ENCODE results near the gene YBX3.

YBX3 gene

DNA sequence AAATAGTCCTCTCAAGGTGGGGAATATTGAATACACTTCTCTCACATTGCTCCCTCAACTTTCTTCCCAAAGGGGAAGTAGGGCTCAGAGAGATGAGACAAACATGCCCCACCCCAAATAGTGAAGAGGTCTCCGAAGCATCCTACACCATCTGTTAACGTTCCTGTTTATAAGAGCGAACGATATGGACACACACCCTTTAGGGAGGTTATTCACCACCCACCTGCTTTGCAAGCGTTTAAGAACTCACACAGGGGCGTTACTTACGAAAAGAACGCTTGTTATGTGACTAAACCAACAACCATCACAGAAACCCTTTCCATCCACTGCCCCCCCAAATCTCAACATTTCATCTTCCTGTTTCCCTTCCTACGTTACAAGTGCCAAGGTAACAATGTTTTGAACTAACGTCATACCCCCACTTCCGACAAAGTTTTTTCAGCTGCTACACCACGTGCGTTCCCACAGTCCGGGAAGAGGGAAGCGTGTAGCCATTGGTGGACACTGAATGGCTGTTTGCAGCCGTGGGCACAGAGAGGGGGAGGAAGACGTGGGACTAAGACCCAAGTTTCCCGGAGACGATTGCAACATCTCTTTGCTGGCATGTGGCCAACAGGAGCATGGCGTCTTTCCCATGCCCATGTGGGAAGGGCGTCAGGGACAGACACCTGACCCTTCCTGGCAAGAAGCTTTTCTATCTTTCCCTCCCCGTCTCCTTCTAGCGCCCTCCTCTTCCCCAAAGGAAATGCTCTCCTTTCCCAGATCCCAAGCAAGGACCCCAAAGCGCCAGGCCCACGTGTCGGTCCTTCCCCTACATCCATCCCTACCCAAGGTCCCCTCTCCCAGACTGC lies 1.2 kb downstream of the YBX3 start:
- no peak for DNase-seq

DNA sequence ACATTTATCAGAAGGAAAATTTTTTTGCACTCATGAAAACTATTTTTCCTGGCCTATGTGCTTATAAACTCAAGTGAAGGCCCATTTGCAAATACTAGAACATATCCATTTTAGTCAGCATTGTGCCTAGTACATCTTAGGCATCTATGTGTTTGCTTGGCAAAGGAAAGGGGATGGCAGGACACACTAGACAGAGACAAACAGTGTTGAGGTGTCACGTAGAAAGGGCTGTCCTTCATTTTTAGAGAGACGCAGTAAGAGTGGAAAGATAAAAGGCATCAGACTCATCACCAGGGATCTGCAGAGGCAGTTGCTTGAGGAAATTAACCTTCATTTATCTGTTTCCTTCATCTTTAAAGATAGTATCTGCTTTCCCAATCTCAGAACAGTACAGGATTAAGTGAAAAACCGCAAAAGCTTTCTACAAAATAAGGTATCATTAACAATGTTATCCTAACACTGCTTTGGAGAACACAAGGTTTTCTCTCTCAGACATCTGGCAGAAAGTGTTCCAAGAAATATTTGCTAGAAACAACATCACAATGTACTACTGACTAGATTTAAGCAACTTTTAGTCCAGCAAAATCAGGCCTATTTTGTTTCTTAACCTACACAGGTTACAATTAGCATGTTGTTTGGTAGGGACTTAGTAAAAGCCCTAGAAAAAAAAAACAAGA lies 2.0 kb downstream of the YBX3 start:
- DNase-seq: no peak

DNA sequence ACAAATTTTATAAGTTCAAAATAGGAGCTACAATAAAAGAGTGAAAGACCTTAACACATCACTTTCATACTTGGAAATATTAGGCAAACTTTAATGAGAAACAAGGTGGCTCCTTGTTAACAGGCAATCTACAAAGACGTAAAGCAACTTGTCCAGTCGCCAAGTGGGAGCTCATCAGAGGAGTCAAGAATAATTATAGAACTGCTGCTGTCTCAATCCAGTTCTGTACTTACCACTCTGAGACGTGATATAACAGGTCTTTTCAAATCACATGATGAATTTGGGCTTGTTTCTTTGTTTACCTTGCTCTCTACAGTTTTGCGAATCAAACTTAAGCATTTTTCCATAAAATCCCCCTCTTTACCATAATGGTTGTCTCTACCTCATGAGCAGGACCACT lies 3.6 kb downstream of the YBX3 start:
- DNase-seq: no peak

DNA sequence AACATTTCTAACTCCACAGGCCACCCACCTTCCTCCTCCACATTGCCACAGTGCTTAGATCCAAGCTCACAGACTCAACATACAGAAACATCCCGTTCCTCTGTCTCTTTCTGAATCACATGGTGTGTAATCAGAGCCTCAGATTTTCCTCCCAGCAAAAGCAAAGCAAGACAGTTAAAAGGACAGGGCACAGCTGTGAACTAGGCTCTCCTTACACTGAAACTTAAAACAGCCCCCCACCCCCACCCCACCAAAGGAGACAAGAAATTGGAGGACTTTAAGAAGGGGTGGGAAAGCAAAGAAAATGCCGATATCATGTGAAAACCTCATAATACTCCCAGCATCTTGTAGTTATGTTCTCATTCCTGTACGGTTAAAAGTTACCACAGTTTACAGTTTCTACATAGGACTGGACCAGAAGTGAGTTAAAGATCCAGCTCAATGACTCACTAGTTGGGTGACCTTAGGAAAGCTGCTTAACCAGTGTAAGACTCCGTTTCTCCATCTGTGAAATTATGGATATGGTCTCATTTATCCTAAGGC lies 4.8 kb downstream of the YBX3 start:
- no peak for DNase-seq

DNA sequence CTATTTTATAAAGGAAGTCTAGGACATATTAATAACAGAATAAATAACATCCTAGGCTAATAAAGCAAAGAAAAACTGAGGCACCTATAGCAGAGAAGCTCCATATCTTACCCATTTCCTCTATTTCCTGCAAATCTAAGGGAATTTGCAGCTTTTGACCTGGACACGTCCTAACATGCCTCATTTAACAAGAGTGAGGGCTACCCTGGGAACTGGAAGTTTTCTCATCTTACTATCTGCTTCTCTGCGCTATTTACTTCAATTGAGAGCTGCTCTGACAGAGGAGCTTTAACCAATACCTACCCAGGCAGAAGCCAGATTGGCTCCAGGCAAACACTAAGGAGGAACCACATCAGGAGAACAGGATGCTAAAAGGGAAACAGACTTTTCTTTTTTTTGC lies 5.7 kb downstream of the YBX3 start:
- no peak for DNase-seq

DNA sequence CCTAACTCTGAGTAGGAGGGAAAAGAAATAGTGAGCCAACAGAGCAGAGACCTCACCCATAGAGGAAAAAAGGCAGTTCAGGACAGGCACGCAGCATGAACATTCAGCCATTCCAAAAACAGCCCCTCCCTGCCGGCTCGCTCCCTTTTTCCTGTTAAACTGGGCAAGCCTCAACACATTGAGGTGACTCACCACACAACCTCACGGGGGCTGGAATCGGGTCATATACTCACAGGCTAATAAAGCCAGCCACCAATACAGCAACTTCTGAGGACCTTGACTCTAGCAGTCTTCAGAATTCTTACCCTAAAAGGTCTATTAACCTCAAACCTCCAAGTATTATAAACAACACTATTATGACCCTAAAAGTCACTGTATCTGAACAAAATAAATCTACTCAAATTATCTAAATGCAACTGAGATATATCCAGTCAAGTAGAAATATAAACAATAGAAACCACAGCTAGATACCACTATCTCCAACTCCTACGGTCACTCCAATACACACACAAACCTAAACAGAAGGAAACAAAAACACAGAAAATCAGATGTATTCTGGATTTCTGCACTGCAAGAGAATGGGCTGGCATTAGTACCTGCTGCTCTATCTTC lies 6.3 kb downstream of the YBX3 start:
- no peak for DNase-seq

DNA sequence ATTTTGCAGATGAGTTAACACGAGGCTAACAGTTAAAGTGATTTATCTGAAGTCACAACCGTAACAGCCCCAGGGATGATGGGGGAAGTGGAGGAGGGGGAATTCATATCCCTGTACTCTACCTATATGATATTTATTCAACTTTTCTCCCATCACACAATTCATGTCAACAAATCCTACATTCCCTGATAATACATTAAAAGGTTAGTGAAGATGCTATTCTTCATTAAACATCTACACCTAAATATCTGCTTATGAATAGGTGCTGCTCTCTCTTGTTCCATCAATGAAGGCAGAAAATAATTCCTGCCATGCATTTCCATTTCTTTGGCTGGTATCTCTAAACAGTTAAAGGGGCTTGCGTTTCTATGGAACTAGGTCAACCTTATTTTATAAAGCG lies 6.8 kb downstream of the YBX3 start:
- DNase-seq: no peak

DNA sequence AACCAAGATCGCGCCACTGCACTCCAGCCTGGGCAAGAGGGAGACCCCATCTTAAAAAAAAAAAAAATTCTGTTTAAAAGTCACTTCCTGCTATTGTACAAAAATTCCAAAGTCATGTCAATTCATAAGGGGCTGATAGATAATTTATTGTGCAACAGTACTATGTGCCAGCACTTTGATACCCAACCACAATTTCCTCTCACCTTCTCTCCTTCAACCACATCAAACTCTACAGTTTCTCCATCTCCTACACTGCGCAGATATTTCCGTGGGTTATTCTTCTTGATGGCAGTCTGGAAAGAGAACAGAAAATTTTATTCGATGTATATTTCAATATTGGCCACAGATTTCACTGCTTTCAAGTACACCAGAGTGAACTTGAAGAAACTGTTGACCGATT lies 7.6 kb downstream of the YBX3 start:
- no peak for DNase-seq

DNA sequence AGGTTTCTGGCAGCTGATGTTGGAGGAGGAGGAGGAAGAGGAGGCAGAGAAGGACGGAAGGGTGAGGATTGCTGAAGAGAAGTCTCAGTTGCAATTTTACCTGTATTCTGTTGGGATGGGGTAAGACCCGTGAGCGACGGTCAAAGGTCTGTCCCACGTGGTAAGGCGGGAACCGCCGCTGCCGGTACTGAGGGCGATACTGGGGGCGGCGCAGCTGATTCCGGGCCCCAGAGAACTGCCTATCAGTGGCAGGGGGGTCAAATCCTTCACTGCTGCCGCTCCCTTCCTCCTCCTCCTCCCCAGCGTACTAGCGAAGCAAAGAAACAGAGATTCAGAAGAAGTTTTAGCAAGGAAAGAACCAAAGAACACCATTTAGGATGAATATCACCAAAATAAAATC lies 13.3 kb downstream of the YBX3 start:
- DNase-seq: no peak

DNA sequence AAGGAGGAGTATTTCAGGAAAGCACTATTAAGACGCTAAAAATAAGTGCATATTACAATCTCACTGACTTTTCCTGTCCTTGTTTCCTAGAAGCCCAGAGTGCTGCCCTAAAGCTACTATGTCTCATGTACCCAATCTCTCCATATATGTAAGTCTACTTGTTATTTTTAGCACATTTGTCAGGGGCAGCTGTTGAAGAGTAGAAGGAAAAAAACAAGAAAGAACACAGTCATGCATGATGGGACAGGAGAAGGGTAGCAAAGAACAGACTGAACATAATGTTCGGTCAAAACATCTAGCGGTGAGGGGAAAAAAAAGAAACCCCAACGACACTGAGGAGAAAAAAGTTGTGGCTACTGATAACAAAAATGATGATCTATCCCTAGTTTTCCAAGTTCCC lies 14.3 kb downstream of the YBX3 start:
- DNase-seq: no peak

DNA sequence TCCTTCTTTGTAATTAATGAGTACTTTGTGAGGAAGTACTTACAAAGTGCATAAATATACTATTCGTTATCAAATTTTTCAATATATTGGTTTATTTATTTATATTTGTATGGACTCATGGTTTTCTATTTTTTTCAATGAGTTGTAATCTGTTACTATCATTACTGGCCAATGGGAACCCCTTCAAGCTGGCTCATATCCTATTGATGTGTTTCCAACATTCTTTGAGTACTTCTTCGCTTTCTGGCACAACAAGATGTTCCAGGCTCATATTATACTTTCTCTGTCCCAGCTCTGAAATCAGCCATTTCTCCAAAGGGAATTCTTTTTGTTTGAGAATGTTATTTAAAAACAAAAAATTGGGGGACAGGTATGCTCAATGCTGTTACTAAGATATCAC lies 17.5 kb downstream of the YBX3 start:
- DNase-seq: no peak

DNA sequence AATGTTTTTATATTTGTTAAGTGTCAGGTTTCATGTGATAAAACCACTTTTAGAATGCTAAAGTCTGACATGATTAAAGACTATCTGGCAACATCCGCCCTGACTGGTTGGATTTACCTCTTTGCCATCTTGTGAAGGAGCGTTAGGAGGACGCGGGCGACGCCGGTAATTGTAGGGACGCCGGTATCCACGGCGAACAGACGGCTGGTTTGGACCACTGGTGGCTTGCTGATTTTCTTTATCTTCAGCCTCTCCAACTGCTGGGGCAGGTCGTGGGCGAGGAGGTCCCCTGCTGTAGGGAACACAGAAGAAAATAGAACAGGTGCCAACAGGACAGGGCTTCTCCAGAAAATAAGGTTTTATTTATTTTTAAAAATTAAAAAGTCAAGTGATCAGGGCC lies 21.3 kb downstream of the YBX3 start:
- no peak for DNase-seq

DNA sequence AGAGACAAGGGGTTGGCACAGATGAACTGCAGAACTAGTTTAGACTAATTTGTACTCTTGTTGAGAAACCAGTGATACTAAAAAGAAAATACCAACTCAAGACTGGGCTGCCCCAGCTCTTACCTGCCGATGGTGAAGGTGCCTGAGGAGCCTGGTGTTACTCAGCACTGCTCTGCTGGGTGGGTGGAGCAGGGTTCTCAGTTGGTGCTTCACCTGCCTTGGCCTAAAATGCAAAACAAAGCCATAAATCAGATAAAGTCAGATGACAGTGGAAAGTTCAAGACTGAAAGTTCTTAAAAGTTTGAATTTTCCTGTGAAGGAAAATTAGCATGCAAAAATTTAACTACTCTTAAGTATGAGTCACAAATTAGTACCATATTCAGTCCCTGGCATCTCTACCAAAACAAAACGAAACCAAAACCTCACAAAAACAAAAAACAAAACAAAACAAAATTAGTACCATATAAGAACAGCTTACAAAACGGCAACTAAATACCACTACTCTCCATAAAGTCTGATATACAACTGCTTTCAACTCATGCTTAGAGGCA lies 21.9 kb downstream of the YBX3 start:
- DNase-seq: no peak

DNA sequence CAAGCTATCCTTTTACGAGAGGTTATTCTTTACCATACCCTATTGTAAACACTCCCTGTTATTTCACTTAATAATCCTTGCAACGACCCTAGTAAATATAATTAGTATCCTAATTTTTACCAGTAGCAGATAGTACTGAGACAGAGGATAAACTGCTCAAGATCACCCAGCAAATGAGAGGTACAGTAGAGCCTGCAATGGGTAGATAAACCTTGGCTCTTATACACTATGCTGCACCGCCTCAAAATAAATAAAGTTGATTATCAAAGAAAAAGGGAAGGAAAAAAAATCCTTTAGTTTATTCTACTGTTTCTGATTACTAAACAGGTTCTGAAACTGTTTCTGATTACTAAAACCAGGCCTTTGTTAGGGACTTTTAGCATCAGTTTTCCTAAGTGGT lies 22.5 kb downstream of the YBX3 start:
- no peak for DNase-seq

DNA sequence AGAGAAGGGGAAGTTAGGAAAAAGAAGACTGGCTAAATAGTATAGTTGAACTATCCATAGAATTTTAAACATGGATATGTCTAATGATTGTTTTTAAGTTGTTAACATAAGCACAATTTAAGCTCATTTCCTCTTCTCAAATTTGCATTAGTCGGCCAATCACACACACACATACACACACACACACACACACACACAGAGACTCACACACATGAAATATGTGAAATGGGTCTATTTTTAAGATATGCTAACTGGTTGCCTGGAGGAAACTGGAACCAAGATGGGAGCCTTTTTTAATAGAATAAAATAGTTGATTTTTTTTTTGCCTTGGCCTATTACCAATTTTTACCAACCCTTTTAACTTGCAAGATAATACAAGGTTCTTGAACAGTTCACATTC lies 25.3 kb downstream of the YBX3 start:
- DNase-seq: no peak

DNA sequence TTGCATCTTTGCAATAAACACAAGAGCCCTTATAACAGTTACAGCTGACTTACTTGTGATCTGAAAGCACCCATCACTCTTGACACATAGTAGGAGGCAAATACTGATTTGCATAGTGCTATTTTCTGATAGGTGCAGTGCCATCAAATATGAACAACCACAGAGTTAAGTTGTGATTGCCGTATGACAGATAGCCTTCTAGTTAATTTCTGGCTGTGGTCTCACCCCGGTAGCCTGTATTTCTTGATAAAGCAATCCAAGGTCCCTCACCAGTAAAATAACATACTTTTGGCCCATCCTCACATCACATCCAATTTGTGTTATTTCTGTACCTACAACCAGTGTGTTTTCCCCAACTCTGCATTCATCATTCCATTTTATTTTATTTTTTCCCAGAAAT lies 26.0 kb downstream of the YBX3 start:
- DNase-seq: no peak

DNA sequence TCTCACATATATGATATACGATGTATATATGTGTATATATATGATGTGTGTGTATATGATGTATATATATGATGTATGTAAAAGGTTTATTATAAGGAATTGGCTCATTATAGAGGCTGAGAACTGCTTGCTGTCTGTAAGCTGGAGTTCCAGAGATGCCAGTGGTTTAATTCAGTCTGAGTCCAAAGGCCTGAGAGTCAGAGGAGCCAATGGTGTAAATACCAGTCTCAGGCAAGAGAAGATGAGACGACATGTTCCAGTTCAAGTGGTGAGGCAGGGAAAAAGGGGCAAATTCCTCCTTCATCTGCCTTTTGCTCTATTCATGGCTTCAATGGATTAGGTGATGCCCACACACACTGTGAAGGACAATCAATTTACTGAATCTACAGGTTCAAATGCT lies 32.2 kb downstream of the YBX3 start:
- DNase-seq: no peak

DNA sequence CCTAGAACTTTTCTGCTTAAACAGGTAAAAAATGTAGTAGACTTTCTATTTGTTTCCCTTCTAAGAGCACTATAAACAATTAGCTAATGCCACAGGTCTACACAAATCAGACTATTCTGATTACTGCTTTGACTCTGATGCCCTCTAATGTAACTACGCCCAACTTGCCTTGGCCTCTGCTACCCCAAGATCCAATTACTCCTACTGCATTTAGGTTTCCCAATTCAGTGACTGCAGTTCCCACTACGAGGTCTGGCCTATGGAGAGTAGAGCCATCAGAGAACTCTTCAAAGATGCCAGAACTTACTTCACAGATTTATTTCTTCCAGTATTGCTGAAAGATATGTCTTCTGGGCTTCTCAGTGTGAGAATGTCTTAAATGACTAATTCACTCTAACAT lies 34.0 kb downstream of the YBX3 start:
- DNase-seq: no peak

DNA sequence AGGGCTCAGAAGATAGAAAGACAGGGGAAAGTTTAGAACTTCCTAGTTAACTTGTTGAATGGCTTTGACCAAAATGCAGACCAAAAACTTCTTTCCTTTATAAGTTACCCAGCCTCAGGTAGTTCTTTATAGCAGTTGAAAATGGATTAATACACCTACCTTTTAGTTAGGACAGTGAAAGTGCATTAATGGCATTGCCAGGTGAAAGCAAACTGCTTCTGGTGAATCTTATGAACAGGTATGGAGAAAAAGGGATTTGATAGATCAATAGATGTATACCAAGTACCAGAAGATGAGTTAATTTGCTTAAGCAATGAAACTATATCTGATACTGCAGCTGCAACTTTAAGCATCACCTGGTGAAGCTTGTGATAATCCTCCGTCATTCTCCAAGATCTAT lies 35.1 kb downstream of the YBX3 start:
- no peak for DNase-seq

DNA sequence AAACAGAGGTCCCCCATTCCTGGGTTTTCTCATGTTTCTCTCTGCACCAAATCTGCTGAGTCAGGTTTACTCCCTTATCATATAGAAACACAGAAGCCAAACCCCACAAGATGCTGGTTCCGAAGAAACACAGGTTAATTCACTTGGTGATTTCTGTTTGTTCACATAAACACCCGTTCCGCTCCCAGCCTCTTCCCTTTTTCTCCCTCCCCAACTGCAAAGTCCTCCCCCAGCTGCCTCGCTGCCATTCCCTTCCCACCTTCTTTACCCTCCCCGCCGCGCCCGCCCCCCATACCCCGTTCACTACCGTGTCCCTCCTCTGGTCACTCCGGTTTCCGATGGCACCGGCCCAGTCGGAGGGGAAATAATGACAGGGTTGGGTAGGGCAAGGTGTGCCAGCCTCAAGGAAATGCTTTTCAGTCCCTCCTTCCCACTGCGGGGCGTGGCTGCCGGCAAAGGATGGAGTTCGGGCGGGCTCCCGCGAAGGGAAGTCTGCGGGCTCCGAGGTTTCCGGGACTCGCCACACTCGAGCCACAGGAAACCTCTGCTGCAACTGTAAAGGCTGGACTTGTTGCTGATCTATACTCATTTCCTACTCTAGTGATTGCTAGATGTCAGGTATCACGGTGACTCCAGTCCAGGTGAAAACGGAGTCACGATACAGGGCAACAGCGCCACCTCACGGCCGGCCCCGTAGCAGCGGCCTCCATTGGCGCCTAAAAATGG lies 49.3 kb downstream of the YBX3 start, which contains the start of gene STYK1:
STYK1 (minus strand) TSS at position 394 of the 726 bp plus-strand sequence. CDS start 39,434 bp downstream, outside the sequence.
- DNase-seq: peak; percentile 80 to 86

DNA sequence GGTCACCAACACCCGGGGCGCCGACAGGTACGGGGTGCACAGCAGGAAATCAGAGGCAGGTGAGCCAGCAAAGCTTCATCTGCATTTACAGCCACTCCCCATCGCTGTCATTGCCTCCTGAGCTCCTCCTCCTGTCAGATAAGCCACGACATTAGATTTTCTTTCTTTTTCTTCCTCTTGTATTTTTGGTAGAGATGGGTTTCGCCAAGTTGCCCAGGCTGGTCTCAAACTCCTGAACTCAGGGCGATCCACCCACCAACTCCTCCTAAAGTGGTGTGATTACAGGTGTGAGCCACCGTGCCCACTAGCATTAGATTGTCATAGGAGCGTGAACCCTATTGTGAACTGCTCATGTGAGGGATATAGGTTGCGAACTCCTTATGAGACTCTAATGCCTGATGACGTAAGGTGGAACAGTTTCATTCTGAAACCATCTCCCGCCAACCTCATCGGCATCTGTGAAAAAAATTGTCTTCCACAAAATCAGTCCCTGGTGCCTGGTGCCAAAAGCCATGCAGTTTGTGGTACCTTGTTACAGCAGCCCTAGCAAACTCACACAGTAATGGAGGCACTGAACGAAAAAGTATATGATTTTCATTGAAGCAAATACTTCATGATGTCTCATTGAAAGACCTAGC lies 50.8 kb downstream of the YBX3 start:
- DNase-seq: no peak

DNA sequence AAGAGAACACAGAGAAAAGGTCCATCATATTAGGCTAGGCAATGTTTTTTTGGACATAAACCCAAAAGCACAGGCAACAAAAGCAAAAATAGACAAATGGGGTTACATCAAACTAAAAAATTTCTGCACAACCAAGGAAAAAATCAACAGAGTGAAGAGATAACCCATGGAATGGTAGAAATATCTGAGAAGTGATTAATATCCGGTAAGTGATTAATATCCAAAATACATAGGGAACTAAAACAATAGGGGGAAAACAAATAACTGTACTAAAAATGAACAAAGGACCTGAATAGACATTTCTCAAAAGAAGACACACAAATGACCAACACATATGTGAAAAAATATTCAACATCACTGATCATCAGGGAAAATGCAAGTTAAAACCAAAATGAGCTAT lies 53.6 kb downstream of the YBX3 start:
- DNase-seq: no peak

Measured in NCI-H1930 (cell line).